ENCODE results near the gene ANKRD11. TPM values are rescaled to one million over a fixed set of nuclear protein-coding genes. Genes with fewer than 3 reads are reported as not detected.

The ANKRD11 gene
- total RNA-seq, 1 donor = 97.4 TPM

DNA sequence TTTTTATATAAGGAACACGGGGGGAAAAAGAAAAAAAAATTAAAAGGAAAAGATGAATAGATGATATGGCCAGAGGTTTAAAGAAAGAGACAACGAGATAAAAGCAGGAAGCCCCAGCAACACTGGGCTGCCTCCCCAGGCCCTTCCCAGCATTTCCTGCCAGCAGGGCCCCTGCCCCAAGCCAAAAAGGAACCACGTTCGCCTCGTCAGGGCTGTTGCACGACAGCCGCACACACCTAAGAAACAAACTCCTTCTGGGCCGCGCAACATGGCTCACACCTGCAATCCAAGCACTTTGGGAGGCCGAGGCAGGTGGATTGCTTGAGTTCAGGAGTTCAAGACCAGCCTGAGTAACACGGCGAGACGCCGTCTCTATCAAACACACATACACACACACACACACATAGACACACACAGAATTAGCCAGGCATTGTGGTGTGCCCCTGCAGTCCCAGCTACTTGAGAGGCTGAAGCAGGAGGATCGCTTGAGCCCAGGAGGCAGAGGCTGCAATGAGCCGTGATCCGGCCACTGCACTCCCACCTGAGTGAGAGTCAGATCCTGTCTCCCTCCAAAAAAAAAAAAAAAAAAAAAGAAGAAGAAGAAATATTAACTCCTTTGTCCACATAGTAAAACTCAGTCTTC lies 83.0 kb downstream of the ANKRD11 start:
- H3K4me2 ChIP-seq (ENCODE audit: insufficient read depth, low read length) = no peak overlapping the region
- no peaks in the 10 kb centered on the region for H3K36me3 ChIP-seq (ENCODE audit: insufficient read depth, low read length)
- no peak for DNase-seq (ENCODE audit: insufficient read length, low spot score, missing footprints)
- no peaks in the 10 kb centered on the region for H3K27me3 ChIP-seq (ENCODE audit: insufficient read depth, low read length)
- H2AFZ ChIP-seq (ENCODE audit: low read length) = no peak overlapping the region
- peaks cover 98% of the 10 kb centered on the region for H3K79me2 ChIP-seq (ENCODE audit: insufficient read depth, low read length)
- no peak overlapping the region for H3K27ac ChIP-seq (ENCODE audit: low read depth, low read length)
- H4K20me1 ChIP-seq (ENCODE audit: insufficient read depth, low read length) = peaks cover 97% of the 10 kb centered on the region
- TF ChIP-seq, protein P1, sequence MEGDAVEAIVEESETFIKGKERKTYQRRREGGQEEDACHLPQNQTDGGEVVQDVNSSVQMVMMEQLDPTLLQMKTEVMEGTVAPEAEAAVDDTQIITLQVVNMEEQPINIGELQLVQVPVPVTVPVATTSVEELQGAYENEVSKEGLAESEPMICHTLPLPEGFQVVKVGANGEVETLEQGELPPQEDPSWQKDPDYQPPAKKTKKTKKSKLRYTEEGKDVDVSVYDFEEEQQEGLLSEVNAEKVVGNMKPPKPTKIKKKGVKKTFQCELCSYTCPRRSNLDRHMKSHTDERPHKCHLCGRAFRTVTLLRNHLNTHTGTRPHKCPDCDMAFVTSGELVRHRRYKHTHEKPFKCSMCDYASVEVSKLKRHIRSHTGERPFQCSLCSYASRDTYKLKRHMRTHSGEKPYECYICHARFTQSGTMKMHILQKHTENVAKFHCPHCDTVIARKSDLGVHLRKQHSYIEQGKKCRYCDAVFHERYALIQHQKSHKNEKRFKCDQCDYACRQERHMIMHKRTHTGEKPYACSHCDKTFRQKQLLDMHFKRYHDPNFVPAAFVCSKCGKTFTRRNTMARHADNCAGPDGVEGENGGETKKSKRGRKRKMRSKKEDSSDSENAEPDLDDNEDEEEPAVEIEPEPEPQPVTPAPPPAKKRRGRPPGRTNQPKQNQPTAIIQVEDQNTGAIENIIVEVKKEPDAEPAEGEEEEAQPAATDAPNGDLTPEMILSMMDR (IDR thresholded peaks at IDR 0.05; ENCODE audit: extremely low read depth, low read depth, low read length) = no peak
- peaks cover 28% of the 10 kb centered on the region for H3K4me1 ChIP-seq (ENCODE audit: insufficient read depth, low read length)
- no peak overlapping the region for H3K4me3 ChIP-seq (ENCODE audit: insufficient read depth, low read length)
- H3K9me3 ChIP-seq (ENCODE audit: low read depth, low read length) = no peaks in the 10 kb centered on the region

DNA sequence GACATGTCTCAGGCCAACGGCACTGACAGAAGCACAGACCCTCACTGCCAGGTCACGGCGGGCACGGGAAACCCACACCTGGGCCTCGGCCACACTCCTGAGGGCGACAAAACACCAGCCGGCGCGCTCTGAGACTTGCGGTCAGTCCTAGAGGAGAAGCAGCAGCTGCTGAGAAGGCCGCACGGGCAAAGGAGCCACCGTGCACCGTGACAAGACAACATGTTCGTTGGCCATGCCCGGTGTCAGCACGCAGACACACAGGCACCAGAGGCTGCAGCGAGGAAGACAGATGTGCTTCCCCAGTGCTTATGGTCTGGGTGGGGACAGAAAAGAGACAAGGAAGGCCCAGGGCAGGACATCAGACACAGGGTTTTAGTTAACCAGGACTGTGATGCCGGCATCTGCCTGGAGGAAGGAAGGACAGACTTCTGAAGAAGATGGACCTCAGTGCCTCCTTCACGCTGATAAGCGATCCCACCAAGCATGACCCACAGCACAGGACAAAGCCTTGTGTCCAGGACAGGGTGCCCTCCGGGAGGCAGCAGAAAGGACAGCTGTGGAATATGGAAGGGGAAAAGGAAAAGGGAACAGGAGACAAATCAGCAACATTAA lies 84.0 kb downstream of the ANKRD11 start:
- Histone ChIP-seq H3K79me2 (ENCODE audit: insufficient read depth, low read length) (peaks cover 98% of the 10 kb centered on the region), H3K4me2 (ENCODE audit: insufficient read depth, low read length) (no peak overlapping the region), H3K4me1 (ENCODE audit: insufficient read depth, low read length) (peaks cover 22% of the 10 kb centered on the region), H4K20me1 (ENCODE audit: insufficient read depth, low read length) (peaks cover 97% of the 10 kb centered on the region), H3K4me3 (ENCODE audit: insufficient read depth, low read length) (no peak overlapping the region), H3K36me3 (ENCODE audit: insufficient read depth, low read length) (no peaks in the 10 kb centered on the region), H3K27me3 (ENCODE audit: insufficient read depth, low read length) (no peaks in the 10 kb centered on the region), H2AFZ (ENCODE audit: low read length) (no peak overlapping the region), H3K27ac (ENCODE audit: low read depth, low read length) (no peak overlapping the region), H3K9me3 (ENCODE audit: low read depth, low read length) (no peaks in the 10 kb centered on the region)
- no peak for DNase-seq (ENCODE audit: insufficient read length, low spot score, missing footprints)
- TF ChIP-seq, protein P1 (IDR thresholded peaks at IDR 0.05; ENCODE audit: extremely low read depth, low read depth, low read length) = no peak

DNA sequence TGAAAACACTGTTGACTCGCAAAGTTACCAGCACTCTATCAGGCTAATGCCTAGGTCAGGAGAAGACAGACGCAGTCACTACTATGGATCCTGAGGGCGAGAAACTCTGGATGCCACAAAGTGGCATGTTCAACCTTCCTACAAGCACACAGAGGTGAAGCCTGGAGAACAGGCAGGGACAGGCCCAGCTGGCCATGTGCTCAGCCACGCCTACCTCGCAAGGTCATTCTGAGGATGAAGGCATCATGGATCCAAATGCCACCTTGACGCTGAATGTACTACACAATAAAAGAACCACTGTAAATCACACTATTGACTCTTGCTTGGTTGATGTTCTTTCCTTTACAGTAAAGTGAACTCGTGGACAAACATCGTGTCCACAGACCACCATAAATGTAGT lies 85.8 kb downstream of the ANKRD11 start:
- Histone ChIP-seq H3K79me2 (ENCODE audit: insufficient read depth, low read length) (peaks cover 93% of the 10 kb centered on the region), H3K9me3 (ENCODE audit: low read depth, low read length) (no peaks in the 10 kb centered on the region), H2AFZ (ENCODE audit: low read length) (no peak overlapping the region), H3K36me3 (ENCODE audit: insufficient read depth, low read length) (no peaks in the 10 kb centered on the region), H3K27me3 (ENCODE audit: insufficient read depth, low read length) (no peaks in the 10 kb centered on the region), H3K27ac (ENCODE audit: low read depth, low read length) (no peak overlapping the region), H3K4me1 (ENCODE audit: insufficient read depth, low read length) (peaks cover 7% of the 10 kb centered on the region), H3K4me3 (ENCODE audit: insufficient read depth, low read length) (no peak overlapping the region), H4K20me1 (ENCODE audit: insufficient read depth, low read length) (peaks cover 81% of the 10 kb centered on the region), H3K4me2 (ENCODE audit: insufficient read depth, low read length) (no peak overlapping the region)
- TF ChIP-seq, protein P1 (IDR thresholded peaks at IDR 0.05; ENCODE audit: extremely low read depth, low read depth, low read length) = no peak
- DNase-seq (ENCODE audit: insufficient read length, low spot score, missing footprints) = no peak

DNA sequence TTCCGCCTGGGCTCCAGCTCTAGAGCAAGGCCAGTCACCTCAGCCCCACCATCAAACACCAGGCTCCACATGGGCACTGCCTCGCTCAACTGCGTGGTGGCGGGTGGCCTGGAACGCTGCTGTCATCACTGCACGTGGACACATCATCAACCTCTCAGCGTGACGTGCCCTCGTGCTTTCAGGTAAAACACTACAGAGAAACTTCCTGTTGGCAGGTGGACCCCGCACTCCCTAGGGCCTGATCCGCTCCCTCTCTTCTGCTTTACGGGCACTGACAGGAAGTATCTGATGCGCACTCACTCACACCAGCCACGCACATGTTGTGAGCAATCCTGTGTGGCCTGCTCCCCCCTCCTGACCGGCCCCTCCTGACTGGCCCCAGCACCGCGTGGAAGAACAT lies 87.4 kb downstream of the ANKRD11 start:
- Histone ChIP-seq H3K36me3 (ENCODE audit: insufficient read depth, low read length) (no peaks in the 10 kb centered on the region), H3K4me1 (ENCODE audit: insufficient read depth, low read length) (no peaks in the 10 kb centered on the region), H3K4me3 (ENCODE audit: insufficient read depth, low read length) (no peak overlapping the region), H3K27ac (ENCODE audit: low read depth, low read length) (no peak overlapping the region), H3K79me2 (ENCODE audit: insufficient read depth, low read length) (peaks cover 93% of the 10 kb centered on the region), H2AFZ (ENCODE audit: low read length) (no peak overlapping the region), H4K20me1 (ENCODE audit: insufficient read depth, low read length) (peaks cover 79% of the 10 kb centered on the region), H3K27me3 (ENCODE audit: insufficient read depth, low read length) (no peaks in the 10 kb centered on the region), H3K9me3 (ENCODE audit: low read depth, low read length) (no peaks in the 10 kb centered on the region), H3K4me2 (ENCODE audit: insufficient read depth, low read length) (no peak overlapping the region)
- no peak for DNase-seq (ENCODE audit: insufficient read length, low spot score, missing footprints)
- TF ChIP-seq, protein P1 (IDR thresholded peaks at IDR 0.05; ENCODE audit: extremely low read depth, low read depth, low read length) = no peak
